Activated CD4-positive, alpha-beta T cell treated with anti-CD3 and anti-CD28 coated beads, Interleukin-2, amount 10 ng/mL, durations not matched to agents 24 days and 14 days (primary cell): Measurements from ENCODE around the gene MIEF1. TPM values are rescaled to one million over a fixed set of nuclear protein-coding genes. Genes with fewer than 3 reads are reported as not detected.
A peak's percentile ranks its signal among the peaks of the same experiment; 100 is the strongest.

Source experiments
- DNase-seq: peaks from one replicate; pipeline ENCODE4 v3.0.0; 2022
- H3K27ac Mint-ChIP-seq: one replicate; pipeline ENCODE4 v1.8.0; 2022; ENCODE audit warnings: mild to moderate bottlenecking, mixed read lengths
- H3K27me3 Mint-ChIP-seq: one replicate; pipeline ENCODE4 v1.8.0; 2022; ENCODE audit warnings: mixed read lengths
- H3K36me3 Mint-ChIP-seq: one replicate; pipeline ENCODE4 v1.8.0; 2022; ENCODE audit warnings: low read depth, mild to moderate bottlenecking, mixed read lengths
- H3K4me1 Mint-ChIP-seq: one replicate; pipeline ENCODE4 v1.8.0; 2021; ENCODE audit warnings: mixed read lengths
- H3K4me3 Mint-ChIP-seq: one replicate; pipeline ENCODE4 v1.8.0; 2022; ENCODE audit warnings: mild to moderate bottlenecking, moderate library complexity, mixed read lengths
- H3K9me3 Mint-ChIP-seq: one replicate; pipeline ENCODE4 v1.8.0; 2021; ENCODE audit warnings: mixed read lengths
- intact Hi-C: fragments of 100-400 bp; cut with micrococcal nuclease; formaldehyde crosslinking; loops from one replicate; pipeline ENCODE4 v1.15.1; 2023
- total RNA-seq: library from RNA; stranded (reverse); gene quantifications from 2 replicates; pipeline ENCODE4 v1.2.3, GENCODE V29; 2022

MIEF1 gene
- total RNA-seq: 53.7 and 54.8 TPM in 2 replicates

DNA sequence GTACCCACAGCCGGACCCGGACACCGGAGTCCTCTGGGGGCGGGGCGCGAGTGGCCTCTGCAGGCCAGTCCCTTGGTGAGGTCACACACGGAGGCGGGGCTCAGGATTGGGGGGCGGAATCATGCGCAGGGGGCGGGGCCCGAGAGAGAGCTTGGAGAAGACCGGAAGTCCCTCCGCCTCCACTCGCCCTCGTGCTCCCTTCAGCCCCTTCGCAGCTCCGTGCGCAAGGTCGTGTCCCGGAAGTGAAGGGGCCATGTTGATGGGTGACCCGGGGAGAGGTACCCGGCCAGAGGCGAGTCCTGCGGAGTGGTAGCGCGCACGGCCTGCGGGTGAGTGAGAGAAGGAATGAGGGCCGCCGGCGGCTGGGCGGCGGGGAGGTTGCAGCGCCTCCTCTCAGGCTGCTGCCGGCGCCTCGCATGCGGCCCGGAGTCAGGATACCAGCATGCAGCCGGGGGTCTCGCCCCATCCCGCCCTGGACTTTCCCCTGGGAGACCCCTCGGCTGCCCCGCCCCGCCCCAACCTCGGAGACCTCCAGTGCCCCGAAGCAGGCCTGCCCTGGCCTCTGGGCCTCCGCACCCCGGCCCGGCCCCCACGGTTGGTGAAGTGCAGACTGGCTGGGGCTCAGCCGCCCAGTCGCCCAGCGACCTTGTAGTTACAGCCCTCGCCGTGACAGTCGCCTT, at the start of gene MIEF1:
Gene MIEF1 (plus strand): TSS at position 182 of the 680 bp plus-strand sequence. CDS start 9,005 bp downstream, outside the sequence.
- Mint-ChIP-seq H3K27ac (peak within 1 kb of the TSS; percentile 98), H3K4me3 (peak within 1 kb of the TSS; percentile 100), H3K9me3 (no peaks in the 10 kb centered on the region), H3K36me3 (peaks cover 40% of the 10 kb centered on the region), H3K4me1 (peaks cover 25% of the 10 kb centered on the region), H3K27me3 (peaks cover 3% of the 10 kb centered on the region)
- intact Hi-C loops: loop anchor here (1.0 to 5.0 kb wide), 3 partner anchors 18 to 185 kb away; partner anchors contain the start of genes ATF4, RPL3 and RPS19BP1
- peak; percentile 97 for DNase-seq

DNA sequence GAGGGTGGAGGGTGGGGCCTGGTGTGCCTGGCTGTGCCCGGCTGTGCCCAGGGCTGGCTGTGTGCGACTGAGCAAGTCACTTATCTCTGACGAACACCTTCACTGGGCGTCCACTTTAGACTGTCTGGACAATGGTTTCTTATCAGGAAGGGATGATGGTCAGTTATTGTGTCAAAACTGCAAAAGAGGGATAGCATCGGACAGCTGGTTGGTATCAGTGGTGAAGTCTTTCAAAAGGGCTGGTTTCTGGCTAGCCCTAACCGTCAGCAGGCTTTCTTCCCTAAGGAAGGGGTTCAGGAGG, 49.4 kb upstream of the MIEF1 start:
- Mint-ChIP-seq H3K4me1 (peaks cover 22% of the 10 kb centered on the region), H3K4me3 (no peak overlapping the region), H3K9me3 (no peaks in the 10 kb centered on the region), H3K27me3 (peaks cover 25% of the 10 kb centered on the region), H3K36me3 (peaks cover 5% of the 10 kb centered on the region), H3K27ac (no peak overlapping the region)
- DNase-seq: no peak
- intact Hi-C loops: no loop called here

DNA sequence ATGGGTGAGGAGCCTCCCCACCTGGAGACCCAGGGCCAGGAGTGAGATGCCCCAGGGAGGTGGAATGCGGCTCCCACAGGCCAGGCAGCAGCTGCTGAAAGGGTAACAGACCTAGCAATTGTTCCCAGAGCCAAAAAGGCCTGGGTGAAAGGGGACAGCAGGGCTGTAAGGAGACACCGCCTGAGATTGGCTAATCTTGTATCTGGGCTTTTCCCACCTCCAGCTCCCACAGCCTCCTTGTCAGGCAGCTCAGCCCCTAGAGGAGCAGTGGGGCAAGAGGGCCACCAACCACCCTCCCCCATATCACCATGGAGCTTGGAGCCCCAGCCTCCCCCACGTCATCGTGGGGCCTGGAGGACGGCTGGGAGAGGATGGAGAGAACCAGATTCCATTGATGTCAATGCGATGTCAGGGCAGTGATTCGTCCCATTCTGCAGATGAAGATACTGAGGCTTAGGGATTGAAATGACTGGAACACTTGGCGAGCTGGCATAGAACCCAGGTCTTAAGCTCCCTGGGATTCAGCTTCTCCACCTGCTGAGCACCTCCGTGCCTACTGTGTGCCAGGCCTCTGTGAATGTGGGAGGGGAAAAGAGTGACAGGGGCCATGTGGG, 48.2 kb upstream of the MIEF1 start:
- H3K36me3 Mint-ChIP-seq: peaks cover 7% of the 10 kb centered on the region
- H3K9me3 Mint-ChIP-seq: no peaks in the 10 kb centered on the region
- H3K4me1 Mint-ChIP-seq: peaks cover 25% of the 10 kb centered on the region

DNA sequence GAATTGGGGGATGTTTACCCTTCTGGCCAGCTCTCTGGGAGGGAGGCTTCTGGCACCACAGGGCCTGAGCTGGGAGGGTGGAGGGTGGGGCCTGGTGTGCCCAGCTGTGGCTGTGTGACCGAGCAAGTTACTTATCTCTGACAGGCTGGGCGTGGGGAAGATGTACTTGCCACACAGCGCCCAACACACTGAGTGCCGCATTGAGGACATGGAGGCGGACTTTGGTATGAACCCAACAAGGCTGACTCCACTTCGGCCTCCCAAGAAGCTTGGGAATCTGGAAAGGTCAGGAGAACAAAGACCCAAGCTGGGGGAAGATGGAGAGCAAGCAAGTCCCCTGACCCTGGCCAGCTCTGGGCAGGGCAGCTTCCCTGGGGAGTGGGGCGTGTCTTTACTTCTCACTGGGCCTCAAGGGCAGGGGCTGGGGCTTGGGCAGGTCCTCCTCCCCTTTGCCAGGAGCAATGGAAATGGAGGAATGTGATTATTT, 47.7 kb upstream of the MIEF1 start:
- Mint-ChIP-seq H3K9me3 (no peaks in the 10 kb centered on the region), H3K27ac (no peak overlapping the region), H3K4me3 (peak overlapping the region; percentile 17), H3K27me3 (peaks cover 39% of the 10 kb centered on the region), H3K36me3 (peaks cover 7% of the 10 kb centered on the region), H3K4me1 (peaks cover 23% of the 10 kb centered on the region)
- intact Hi-C loops: no loop called here
- DNase-seq: no peak

More for the DNA sequence above, 48.2 kb upstream of the MIEF1 start:
- intact Hi-C loops: no loop called here
- Mint-ChIP-seq H3K27me3 (peaks cover 34% of the 10 kb centered on the region), H3K4me3 (no peak overlapping the region), H3K27ac (no peak overlapping the region)
- no peak for DNase-seq

DNA sequence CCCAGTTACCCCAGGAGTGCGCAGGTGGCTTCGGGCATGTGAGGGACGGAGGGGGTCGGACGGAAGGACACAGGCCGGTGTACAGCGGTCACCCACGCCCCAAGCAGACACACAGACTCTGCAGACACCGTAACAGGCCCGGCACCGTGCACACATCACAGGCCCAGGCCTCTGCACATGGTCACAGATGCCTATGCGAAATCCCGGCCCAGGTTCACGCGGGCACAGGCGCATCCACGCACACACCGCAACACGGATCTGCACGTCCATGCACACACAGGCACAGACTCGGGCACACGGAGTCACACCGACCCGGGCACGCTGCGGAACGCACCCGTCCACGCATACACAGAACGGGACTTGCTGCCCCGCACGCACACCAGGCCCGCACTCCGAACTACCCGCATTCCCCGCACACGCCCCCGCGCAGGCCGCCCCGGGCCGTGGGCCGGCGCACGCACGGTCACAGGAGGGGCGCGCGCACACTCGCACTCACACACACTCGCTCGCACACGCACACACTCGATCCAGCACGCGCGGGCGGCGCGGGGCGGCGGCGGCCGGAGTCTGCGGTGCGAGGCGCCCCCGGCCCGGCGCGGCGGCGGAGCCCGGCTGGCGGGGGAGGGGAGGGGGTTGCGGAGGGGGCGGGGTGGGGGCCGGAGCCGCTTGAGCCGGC, 45.4 kb upstream of the MIEF1 start, which contains the start of gene MGAT3:
Gene MGAT3 (plus strand): TSS at position 491 of the 676 bp plus-strand sequence. CDS start 30,336 bp downstream, outside the sequence.
- H3K36me3 Mint-ChIP-seq: peaks cover 7% of the 10 kb centered on the region
- DNase-seq: no peak
- H3K9me3 Mint-ChIP-seq: no peaks in the 10 kb centered on the region
- H3K27me3 Mint-ChIP-seq: peaks cover 46% of the 10 kb centered on the region
- H3K4me3 Mint-ChIP-seq: peak within 1 kb of the TSS; percentile 56
- intact Hi-C loops: no loop called here
- H3K27ac Mint-ChIP-seq: no peak within 1 kb of the TSS
- H3K4me1 Mint-ChIP-seq: peaks cover 14% of the 10 kb centered on the region

DNA sequence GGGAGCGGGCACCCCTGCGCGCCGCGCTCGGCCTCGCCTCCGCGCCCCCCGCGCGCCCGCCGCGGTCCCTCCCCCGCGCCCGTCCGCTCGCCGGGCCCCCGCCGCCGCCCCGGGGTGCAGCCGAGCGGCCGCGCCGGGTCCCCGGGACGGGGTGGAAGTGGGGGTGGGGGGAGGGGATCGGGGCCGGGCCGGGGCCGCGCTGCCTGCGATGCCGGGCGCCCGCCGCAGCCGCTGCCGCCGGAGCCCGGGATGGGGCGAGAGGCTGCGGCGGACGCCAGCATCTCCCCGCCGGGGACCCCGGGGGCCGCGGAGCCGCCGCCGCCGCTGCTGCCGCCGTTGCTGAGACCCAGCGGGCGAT, 44.9 kb upstream of the MIEF1 start:
- Mint-ChIP-seq H3K4me1 (peaks cover 13% of the 10 kb centered on the region), H3K27me3 (peaks cover 46% of the 10 kb centered on the region), H3K4me3 (no peak overlapping the region), H3K9me3 (no peaks in the 10 kb centered on the region), H3K27ac (no peak overlapping the region), H3K36me3 (peaks cover 7% of the 10 kb centered on the region)
- intact Hi-C loops: no loop called here
- no peak for DNase-seq

DNA sequence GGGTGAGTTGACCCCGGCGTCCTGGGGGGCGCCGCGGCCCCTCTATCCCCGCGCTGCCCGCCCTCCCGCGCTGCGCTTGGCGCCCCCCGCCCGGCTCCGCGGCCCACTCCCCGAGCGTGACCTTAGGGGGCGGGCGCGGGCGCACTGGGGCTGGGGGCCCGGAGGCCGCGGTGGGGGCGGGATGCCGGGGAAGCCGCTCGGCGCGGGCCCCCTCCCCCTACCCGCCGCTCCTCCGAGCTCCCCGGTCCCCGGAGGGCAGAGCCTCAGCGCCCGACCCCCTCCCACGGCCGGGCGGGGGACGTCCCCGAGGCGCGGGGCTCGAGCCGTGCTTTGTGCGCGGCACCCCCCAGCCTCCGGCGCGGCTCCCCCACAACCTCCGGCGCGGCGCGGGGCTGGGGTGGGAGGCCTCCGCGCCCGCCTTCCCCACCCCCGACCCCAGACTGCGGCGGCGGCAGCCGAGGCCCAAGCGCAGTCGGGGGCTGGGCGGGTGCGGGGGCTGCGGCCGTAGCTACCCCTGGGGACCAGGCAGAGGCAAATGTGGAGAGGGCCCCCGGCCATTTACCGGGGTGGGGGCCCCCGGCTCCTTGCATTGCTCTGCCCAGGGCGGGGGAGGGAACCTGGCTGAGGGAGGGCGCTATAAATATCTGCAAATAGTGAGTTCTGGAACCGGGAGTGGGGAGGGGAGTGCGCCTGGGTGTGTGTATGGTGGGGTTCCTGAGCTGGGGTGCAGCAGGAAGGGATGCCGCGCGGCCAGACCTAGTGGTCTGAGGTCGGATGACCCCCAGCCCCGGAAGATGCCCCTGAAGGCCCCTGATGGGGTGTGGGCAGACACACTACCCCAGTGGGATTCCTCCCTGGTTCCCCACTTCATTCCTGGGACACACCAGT, 44.3 kb upstream of the MIEF1 start:
- Mint-ChIP-seq H3K27me3 (peaks cover 46% of the 10 kb centered on the region), H3K4me3 (peak overlapping the region; percentile 59), H3K36me3 (peaks cover 7% of the 10 kb centered on the region), H3K4me1 (peaks cover 14% of the 10 kb centered on the region), H3K27ac (no peak overlapping the region), H3K9me3 (no peaks in the 10 kb centered on the region)
- DNase-seq: no peak
- intact Hi-C loops: no loop called here

DNA sequence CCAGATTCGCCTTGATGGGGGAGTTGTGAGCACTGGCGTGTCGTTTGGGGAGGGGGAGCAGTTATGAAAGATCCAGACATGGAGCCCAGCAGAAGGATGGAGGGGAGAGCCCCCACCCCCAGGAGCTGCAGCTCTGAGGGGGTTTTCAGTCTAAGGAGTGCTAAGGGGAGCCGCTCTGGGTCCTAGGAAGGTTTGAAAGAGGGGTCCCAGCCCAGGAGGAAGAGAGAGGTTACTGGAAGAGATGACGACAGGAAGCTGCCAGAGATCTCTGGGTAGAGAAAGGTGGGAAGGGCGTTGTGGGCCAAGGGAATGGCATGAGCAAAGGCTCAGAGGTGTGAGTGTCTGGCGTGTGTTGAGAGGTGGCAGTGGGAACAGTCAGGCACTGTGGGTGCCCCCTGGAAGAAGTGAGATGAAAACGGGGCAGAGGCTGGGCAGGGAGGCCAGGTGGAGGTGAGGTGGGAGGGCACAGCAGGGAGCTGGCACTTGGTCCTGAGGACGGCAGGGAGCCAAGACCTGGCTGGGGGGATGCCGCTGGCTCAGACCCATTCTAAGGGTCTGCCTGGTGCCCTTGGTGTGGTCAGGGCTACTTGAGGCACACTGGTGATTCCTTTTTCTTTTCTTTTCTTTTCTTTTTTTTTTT, 43.5 kb upstream of the MIEF1 start:
- Mint-ChIP-seq H3K27ac (no peak overlapping the region), H3K4me1 (peaks cover 14% of the 10 kb centered on the region), H3K36me3 (peaks cover 7% of the 10 kb centered on the region), H3K4me3 (peak overlapping the region; percentile 59), H3K9me3 (no peaks in the 10 kb centered on the region), H3K27me3 (peaks cover 46% of the 10 kb centered on the region)
- intact Hi-C loops: no loop called here
- no peak for DNase-seq

DNA sequence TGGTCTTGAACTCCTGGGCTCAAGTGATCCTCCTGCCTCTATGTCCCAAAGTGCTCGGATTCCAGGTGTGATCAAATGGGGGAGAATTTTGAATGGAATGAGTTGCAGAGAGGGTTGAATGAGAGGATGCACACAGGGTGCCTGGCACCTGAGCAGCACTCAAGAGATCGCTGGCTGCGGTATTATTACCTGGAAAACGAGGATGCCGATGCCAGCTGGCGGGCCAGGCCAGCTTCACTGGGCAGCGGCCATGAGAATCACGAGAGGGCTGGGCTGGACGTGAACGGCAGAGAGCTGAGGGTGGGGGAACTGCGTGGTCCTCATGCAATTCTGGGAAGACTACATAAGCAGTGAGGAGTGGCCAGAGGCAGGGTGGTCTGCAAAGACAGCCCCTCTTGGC, 42.4 kb upstream of the MIEF1 start:
- H3K9me3 Mint-ChIP-seq: no peaks in the 10 kb centered on the region
- peaks cover 6% of the 10 kb centered on the region for H3K36me3 Mint-ChIP-seq
- intact Hi-C loops: no loop called here
- H3K27me3 Mint-ChIP-seq: peaks cover 38% of the 10 kb centered on the region
- H3K4me1 Mint-ChIP-seq: peaks cover 14% of the 10 kb centered on the region
- H3K4me3 Mint-ChIP-seq: no peak overlapping the region
- no peak overlapping the region for H3K27ac Mint-ChIP-seq
- DNase-seq: no peak

DNA sequence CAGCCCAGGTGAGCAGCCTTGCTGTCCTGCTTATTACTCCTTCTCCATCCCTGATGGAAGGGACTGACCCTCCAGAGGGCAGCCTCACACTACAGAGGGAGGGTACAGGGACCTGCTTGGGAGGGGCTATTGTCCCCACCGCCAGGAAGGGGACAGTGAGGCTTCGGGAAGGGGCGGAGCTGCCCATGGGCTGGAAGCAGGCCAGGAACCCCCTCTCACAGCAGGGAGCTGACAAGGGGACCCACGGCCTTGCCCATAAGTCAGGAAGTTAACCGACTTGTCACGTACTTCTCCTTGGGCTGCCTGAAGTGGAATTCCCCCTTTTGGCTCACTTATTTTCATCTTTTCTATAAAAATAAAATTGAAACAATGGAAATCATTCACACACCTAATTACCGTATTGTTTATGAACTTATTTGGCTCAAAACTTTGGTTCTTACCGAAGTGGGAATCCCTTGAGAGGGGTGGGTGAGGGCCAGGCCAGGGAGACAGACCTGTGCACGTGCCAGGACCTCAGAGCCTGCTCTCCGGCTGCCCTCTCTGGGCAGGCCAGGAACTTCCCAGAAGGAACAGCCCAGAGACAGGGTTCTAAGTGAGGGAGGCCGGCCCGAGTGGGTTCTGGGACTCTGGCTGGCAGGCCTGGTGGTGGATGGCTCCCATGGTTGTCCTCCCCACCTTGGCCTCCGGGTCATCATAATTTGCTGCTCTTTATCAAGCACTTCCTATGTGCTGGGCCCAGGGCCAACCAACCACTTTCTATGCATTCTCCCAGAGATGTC, 39.5 kb upstream of the MIEF1 start:
- peaks cover 12% of the 10 kb centered on the region for H3K4me1 Mint-ChIP-seq
- peak overlapping the region; percentile 8 for H3K27ac Mint-ChIP-seq
- peaks cover 21% of the 10 kb centered on the region for H3K27me3 Mint-ChIP-seq
- intact Hi-C loops: no loop called here
- DNase-seq: no peak
- no peaks in the 10 kb centered on the region for H3K9me3 Mint-ChIP-seq
- no peak overlapping the region for H3K4me3 Mint-ChIP-seq
- H3K36me3 Mint-ChIP-seq: peaks cover 2% of the 10 kb centered on the region

DNA sequence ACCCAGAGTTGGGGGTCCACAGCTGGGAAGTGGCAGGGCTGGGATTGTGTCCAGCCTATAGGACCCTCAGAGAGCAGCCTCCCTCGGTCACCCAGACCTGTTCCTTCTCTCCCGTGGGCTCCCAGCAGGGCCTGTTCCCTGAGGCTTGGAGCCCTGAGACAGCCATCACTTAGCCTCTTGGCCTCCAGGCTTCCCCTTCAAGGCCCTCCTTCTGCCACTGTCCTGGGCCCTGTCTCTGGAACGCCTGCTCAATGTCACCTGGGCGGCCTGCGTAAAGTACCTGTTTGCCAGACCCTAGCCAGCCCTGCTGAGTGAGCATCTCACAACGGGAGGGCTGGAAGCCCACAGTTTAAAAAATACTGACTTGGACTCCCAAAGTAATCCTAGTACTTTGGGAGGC, 38.8 kb upstream of the MIEF1 start:
- Mint-ChIP-seq H3K4me1 (peaks cover 10% of the 10 kb centered on the region), H3K9me3 (no peaks in the 10 kb centered on the region), H3K36me3 (peaks cover 2% of the 10 kb centered on the region), H3K27me3 (peaks cover 17% of the 10 kb centered on the region), H3K27ac (no peak overlapping the region), H3K4me3 (no peak overlapping the region)
- DNase-seq: no peak
- intact Hi-C loops: no loop called here

DNA sequence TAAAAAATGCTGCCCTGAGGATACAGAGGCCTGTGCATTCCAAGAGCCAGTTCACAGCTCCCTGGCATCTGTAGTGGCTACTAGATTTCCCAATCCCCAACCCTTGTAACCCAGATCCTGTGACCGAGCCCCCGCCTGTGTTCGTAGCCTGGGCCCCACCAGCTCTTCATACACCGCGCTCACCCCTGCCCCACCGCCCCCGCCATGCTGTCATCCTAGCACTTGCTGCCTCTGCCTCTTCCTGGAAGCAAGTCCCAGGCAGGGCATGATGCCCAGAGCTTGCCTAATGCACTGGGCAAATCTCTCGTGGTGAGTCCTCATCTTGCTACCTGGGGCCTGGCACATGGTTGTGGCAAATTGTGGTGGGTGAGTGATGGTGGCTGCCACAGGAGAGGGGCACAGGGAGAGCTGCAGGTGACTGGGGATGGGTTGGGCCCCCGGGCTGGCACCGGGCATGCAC, 38.1 kb upstream of the MIEF1 start:
- no peak for DNase-seq
- H3K4me1 Mint-ChIP-seq: peaks cover 10% of the 10 kb centered on the region
- peaks cover 14% of the 10 kb centered on the region for H3K27me3 Mint-ChIP-seq
- no peaks in the 10 kb centered on the region for H3K9me3 Mint-ChIP-seq
- no peaks in the 10 kb centered on the region for H3K36me3 Mint-ChIP-seq
- intact Hi-C loops: no loop called here
- no peak overlapping the region for H3K4me3 Mint-ChIP-seq
- no peak overlapping the region for H3K27ac Mint-ChIP-seq
